GM12865 (cell line): Measurements from ENCODE around the gene PGM1.

ENCODE experiments used
- DNase-seq: peaks from one replicate; pipeline ENCODE4 v3.0.0; 2010; ENCODE audit warnings: low read depth
- H3K4me3 ChIP-seq: 2 replicates; pipeline ENCODE4 v1.5.1; 2011; ENCODE audit warnings: mild to moderate bottlenecking, low read depth, low read length, control low read depth
- CTCF ChIP-seq: IDR thresholded peaks from 2 replicates; pipeline ENCODE4 v1.5.1; 2011; ENCODE audit warnings: low read length, control low read depth, low read depth, inconsistent platforms; ENCODE audit not compliant: insufficient read depth; ENCODE audit errors: missing control alignments

The PGM1 gene

DNA sequence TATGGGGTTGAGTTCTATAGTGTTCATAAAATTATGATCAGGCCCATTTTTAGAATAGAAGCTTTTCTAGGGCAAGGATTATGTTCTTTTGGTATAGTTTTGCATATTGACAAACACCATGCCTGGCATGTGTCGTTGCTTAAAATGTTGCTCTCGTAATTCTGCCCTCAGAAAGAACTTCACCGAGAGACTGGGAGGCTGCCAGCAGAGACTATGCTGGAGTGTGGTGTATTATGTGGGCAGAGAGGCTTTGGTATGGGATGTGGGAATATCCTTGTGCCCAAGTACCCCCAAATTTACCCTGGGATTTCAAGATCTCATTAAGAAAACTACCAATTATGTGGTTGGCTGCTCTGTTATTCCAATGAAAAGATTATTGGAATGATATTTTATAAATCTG, 27.9 kb downstream of the PGM1 start:
- no peak overlapping the region for H3K4me3 ChIP-seq
- TF ChIP-seq CTCF: no peak
- no peak for DNase-seq

GRCh38 chr1:63621698-63622097, 28.5 kb downstream of the PGM1 start:
- TF ChIP-seq CTCF: no peak
- no peak for DNase-seq

GRCh38 chr1:63622849-63623566, 29.8 kb downstream of the PGM1 start:
- no peak overlapping the region for H3K4me3 ChIP-seq
- DNase-seq: no peak
- no peak for TF ChIP-seq CTCF

More at GRCh38 chr1:63621698-63622097, 28.5 kb downstream of the PGM1 start:
- no peak overlapping the region for H3K4me3 ChIP-seq

DNA sequence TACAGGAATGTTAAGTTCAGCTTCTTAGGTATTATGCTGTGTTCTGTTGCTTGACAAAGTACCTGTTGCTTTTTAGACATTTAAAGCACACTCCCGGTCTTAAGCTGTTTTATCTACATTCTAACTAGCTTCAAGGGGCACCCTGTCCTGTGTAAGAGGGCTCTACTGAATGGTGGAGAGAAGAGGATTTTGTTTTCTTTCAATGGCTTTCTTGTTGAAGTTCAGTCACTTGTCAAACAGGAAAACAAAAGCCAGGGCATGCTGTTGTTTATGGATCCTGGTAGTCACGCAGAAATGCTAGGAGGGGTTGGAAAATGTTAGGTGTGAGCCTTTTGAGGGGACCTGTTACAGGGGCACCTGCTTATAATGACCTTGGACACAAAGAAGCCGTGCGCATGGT, 30.7 kb downstream of the PGM1 start:
- H3K4me3 ChIP-seq: no peak overlapping the region

GRCh38 chr1:63624911-63625310, 31.7 kb downstream of the PGM1 start:
- DNase-seq: no peak
- no peak for TF ChIP-seq CTCF
- no peak overlapping the region for H3K4me3 ChIP-seq

More for the DNA sequence above, 30.7 kb downstream of the PGM1 start:
- DNase-seq: no peak
- no peak for TF ChIP-seq CTCF

GRCh38 chr1:63626222-63626621, 33.0 kb downstream of the PGM1 start:
- no peak for DNase-seq
- TF ChIP-seq CTCF: no peak
- H3K4me3 ChIP-seq: no peak overlapping the region

GRCh38 chr1:63628607-63629006, 35.4 kb downstream of the PGM1 start:
- no peak for DNase-seq
- TF ChIP-seq CTCF: no peak
- H3K4me3 ChIP-seq: no peak overlapping the region
